ENCODE results near the gene ACSM6. TPM values are rescaled to one million over a fixed set of nuclear protein-coding genes. Genes with fewer than 3 reads are reported as not detected.

The ACSM6 gene
- total and polyA plus RNA-seq, 2 donors (not counting 3 experiments of a cell fraction or from before 2014, with no cell fraction given), result not detected

DNA sequence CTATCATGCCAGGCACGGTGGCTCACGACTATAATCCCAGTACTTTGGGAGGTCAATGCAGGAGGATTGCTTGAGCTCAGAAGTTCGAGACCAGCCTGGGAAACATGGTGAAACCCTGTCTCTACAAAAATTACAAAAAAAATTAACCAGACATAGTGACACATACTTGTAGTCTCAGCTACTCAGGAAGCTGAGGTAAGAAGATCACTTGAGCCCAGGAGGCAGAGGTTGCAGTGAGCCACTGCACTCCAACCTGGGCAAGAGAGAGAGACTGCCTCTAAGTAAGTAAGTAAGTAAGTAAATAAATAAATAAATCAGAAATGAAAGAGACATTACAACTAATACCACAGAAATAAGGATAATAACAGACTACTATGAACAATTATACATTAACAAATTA lies 60.6 kb downstream of the ACSM6 start:
- intact Hi-C loops (cut with micrococcal nuclease) (no loop called here), dilution Hi-C loops (cut with MboI; ENCODE audit: extremely low pct_ligation_motif_present, low sequenced_read_pairs) (no loop called here)
- Histone ChIP-seq H3K4me1 (ENCODE audit: control insufficient read depth, extremely low read depth, insufficient read depth, low read length) (peaks cover 22% of the 10 kb centered on the region), H3K36me3 (ENCODE audit: control insufficient read depth in 2 of 2, extremely low read depth in 1 of 2, insufficient read depth in 2 of 2, low read length in 2 of 2) (no peaks in the 10 kb centered on the region), H2AFZ (ENCODE audit: low read depth, low read length) (no peak overlapping the region), H3K9me3 (replicated peaks; ENCODE audit: control insufficient read depth, insufficient read depth, low read length) (no peaks in the 10 kb centered on the region), H3K4me2 (ENCODE audit: insufficient read depth, low read length) (no peak overlapping the region), H3K79me2 (ENCODE audit: control insufficient read depth, insufficient read depth, low read length) (peaks cover 5% of the 10 kb centered on the region), H3K9ac (replicated peaks; ENCODE audit: extremely low read depth, insufficient read depth, low read length) (no peak overlapping the region), H3K9me1 (replicated peaks; ENCODE audit: control insufficient read depth, extremely low read depth, insufficient read depth, low read length) (no peaks in the 10 kb centered on the region), H3K27ac (ENCODE audit: insufficient read depth, low read depth, low read length) (no peak overlapping the region), H3K27me3 (ENCODE audit: control insufficient read depth in 2 of 2, insufficient read depth in 2 of 2, low read length in 2 of 2) (no peaks in the 10 kb centered on the region), H4K20me1 (replicated peaks; ENCODE audit: control insufficient read depth, extremely low read depth, insufficient read depth, low read length) (no peaks in the 10 kb centered on the region), H3K4me3 (replicated peaks in 1 of 3; ENCODE audit: insufficient read depth in 1 of 3, low read depth in 1 of 3, low read length in 3 of 3) (no peak overlapping the region)
- ChIA-PET POLR2A (interaction anchor here (0.5 kb wide), 1 partner anchor 22 kb away, joined by 4 read pairs; no protein-coding TSS in a partner anchor), CTCF (interaction anchor here (1.2 to 1.6 kb wide), 2 partner anchors 11 to 108 kb away, joined by 5 to 7 read pairs; no protein-coding TSS in a partner anchor)
- FAIRE-seq (no peak), DNase-seq (ENCODE audit: low read depth, low spot score) (no peak)
- TF ChIP-seq MYC (IDR thresholded peaks at IDR 0.05; ENCODE audit: low read depth, low read length) (no peak), POLR2AphosphoS5 (IDR thresholded peaks at IDR 0.05; ENCODE audit: insufficient read depth, low read depth, low read length) (no peak), FOS (IDR thresholded peaks at IDR 0.05; ENCODE audit: borderline replicate concordance, insufficient read depth, low read length) (no peak), EZH2 (IDR thresholded peaks at IDR 0.05; ENCODE audit: borderline replicate concordance, low read depth, low read length, severe bottlenecking) (no peak), GATA2 (IDR thresholded peaks at IDR 0.05; ENCODE audit: insufficient read depth, insufficient read length, low read depth, low read length) (no peak), POLR2A (IDR thresholded peaks at IDR 0.05; ENCODE audit: low read depth, low read length) (no peak), JUN (IDR thresholded peaks at IDR 0.05; ENCODE audit: borderline replicate concordance, insufficient read depth, insufficient read length, low read depth) (no peak)
- TF ChIP-seq, protein P1, sequence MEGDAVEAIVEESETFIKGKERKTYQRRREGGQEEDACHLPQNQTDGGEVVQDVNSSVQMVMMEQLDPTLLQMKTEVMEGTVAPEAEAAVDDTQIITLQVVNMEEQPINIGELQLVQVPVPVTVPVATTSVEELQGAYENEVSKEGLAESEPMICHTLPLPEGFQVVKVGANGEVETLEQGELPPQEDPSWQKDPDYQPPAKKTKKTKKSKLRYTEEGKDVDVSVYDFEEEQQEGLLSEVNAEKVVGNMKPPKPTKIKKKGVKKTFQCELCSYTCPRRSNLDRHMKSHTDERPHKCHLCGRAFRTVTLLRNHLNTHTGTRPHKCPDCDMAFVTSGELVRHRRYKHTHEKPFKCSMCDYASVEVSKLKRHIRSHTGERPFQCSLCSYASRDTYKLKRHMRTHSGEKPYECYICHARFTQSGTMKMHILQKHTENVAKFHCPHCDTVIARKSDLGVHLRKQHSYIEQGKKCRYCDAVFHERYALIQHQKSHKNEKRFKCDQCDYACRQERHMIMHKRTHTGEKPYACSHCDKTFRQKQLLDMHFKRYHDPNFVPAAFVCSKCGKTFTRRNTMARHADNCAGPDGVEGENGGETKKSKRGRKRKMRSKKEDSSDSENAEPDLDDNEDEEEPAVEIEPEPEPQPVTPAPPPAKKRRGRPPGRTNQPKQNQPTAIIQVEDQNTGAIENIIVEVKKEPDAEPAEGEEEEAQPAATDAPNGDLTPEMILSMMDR (IDR thresholded peaks at IDR 0.05; ENCODE audit: extremely low read depth in 1 of 2, insufficient read depth in 1 of 2, low read depth in 1 of 2, low read length in 2 of 2), result no peak
- TF ChIP-seq, protein P2, sequence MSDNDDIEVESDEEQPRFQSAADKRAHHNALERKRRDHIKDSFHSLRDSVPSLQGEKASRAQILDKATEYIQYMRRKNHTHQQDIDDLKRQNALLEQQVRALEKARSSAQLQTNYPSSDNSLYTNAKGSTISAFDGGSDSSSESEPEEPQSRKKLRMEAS (IDR thresholded peaks at IDR 0.05; ENCODE audit: insufficient read depth, insufficient read length), result no peak
- no TSS peak for BruUV-seq (replicated peaks)

Data from endothelial cell of umbilical vein (primary cell).